HG03097 (cell line): ENCODE measurements around the gene AMZ1.
A peak's percentile ranks its signal among the peaks of the same experiment; 100 is the strongest.
"Not testable (repeated sequence)": the region's sequence is repeated elsewhere in the genome, so short reads cannot be mapped to it uniquely, and the experiment has no call there.

Experiments
- ATAC-seq: cut with Tn5 transposase; IDR thresholded peaks from one replicate; pipeline ENCODE4 v1.9.1; 2021; ENCODE audit not compliant: unreplicated experiment, low FRiP score

The AMZ1 gene

DNA sequence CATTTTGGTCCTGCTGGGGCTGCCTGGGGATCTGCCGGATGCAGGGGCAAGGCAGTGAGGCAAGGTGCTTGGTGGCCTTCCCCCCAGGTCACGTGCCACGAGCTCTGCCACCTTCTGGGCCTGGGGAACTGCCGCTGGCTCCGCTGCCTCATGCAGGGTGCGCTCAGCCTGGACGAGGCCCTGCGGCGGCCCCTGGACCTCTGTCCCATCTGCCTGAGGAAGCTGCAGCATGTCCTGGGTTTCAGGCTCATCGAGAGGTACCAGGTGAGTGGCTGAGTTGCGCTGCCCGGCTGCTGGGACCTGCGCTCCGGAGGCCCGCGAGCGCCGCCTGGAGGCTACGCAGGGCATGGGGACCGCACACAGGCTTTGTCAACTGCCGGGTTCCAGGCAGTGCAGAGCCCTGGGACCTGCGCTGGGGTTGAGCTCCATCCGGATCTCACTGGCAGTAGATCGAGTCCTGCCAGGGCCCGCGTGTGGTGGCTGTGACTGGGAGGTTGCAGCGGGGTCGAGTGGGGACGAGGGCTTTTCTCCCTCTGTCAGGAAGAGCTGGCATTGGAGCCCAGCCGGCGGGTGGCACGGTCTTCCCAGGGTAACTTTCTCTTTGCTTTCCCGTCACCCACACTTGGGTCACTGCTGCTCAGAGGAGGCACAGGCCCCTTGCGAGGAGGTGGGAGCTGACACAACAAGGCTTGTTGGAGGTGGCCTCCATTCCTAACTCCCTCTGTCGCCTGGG is 21.7 kb downstream of the AMZ1 start:
- ATAC-seq: peak; percentile 65

- ATAC-seq: no peak
Measured at GRCh38 chr7:2710286-2710655, 22.3 kb downstream of the AMZ1 start.

DNA sequence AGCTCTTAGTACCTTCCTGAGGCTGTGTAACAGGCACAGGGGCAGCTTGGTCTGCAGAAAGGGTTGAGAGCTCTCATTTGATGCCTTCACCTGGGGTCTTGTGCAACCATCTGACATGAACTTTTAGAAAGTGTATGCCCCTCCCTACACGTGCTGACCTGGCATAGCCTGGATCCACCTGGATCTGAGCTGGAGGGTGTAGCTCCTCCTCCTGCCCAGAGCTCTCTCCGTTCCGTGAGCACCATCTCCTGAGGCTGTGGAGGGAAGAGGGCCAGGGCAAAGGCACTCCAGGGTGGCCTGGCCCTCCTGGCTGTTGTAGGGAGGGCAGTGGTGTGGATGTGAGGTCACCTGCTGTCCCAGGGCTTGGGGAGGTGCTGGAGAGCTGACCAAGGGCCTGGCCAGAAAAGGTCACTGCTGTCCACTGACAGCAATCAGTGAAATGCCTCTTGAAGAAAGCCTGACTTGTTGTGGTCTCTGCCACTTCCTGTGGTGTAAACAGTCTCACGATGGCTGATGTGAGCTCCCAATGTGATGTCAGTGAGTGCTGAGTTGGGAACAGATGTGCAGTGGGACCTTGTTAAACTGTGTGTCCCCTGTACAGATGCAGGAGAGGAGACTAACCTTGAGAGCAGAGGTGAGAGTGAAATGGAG is 23.0 kb downstream of the AMZ1 start:
- no peak for ATAC-seq

- ATAC-seq: no peak
Measured at GRCh38 chr7:2711895-2712675, 24.1 kb downstream of the AMZ1 start.

GRCh38 chr7:2713370-2713769 is 25.4 kb downstream of the AMZ1 start:
- ATAC-seq: no peak

GRCh38 chr7:2713978-2714377 is 26.0 kb downstream of the AMZ1 start:
- ATAC-seq: no peak

DNA sequence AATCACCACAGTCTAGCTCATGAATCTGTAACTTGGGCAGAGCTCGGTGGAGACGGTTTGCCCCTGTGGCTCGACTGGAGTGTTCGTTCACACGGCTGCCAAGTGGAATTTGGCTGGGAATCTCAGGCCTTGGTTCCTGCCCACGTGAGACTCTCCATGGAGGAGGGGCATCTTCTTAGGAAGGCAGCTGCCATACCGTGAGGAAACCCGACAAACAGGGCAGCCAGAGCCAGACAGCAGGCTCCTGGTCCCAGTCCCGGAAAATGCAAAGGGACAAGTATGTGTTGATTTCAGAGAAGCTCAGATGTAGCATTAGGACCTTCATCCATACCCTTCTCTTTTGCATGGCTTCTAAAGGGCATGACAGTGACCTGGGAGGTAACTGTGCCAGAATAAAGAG is 26.6 kb downstream of the AMZ1 start:
- ATAC-seq: no peak

GRCh38 chr7:2715341-2716231 is 27.6 kb downstream of the AMZ1 start:
- ATAC-seq: no peak

- ATAC-seq: no peak
Measured at GRCh38 chr7:2716488-2716887, 28.5 kb downstream of the AMZ1 start.

DNA sequence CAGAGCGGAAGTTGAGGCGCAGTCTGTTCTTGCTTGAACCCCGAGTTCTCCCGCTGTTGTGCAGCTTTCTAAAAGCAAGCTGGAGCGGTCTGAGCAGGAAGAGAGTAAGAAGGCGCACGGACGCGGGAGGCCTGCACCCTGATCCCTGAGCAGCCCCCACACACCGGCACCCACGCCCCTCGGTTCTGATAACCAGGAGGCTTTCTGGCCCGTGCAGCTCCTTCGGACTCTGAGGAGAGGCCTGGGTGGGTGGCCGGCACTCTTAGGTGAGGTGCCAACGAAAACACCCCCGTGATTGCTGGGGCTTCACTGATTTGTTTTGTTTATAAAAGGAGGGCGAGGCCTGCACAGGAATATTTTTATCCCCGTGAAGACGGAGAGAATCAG is 28.9 kb downstream of the AMZ1 start:
- no peak for ATAC-seq

DNA sequence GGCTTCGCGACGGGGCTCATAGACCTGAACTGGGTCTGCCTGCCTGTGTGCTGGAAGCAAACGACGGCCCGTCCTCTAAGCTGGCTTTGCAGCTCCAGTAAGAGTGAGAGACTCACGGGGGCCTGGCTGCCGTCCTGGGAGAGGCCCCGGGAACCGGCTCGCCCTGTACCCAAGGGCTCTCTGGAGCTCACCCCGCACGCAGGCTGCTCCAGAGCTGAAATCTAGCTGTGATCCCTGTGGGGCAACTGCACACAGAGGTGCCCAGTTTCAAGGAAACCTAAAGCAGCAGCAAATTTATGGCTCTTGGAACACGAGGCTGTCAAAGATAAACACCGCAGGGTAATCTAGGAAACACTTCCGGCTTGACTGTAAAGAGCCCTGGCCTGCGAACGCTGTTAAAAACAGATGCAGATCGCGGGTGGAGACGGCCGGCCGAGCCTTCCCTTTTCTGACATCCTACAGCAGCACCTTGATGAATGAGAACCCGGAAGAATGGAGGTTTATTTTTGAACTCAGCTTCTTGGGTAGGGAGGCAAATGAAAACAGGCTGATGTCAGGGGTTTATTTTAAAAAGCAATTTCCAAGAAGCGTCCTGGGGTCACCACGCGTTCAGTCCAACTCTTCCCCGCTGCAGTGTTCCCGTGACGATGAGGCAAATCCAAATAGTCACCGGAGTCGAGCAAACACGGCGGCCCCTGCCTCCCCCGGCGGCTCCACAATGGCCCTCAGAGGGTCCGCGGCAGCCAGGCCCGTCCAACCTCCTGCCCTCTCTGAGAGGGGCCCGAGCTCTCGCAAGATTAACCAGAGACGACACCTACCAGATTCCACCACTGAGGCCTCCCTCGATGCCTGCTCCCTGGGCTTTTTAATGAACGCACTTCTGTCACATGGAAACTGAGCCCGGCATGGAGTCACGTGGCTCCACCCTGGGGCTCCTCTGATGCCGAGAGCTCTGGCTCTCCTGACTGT is 29.6 kb downstream of the AMZ1 start:
- no peak for ATAC-seq

DNA sequence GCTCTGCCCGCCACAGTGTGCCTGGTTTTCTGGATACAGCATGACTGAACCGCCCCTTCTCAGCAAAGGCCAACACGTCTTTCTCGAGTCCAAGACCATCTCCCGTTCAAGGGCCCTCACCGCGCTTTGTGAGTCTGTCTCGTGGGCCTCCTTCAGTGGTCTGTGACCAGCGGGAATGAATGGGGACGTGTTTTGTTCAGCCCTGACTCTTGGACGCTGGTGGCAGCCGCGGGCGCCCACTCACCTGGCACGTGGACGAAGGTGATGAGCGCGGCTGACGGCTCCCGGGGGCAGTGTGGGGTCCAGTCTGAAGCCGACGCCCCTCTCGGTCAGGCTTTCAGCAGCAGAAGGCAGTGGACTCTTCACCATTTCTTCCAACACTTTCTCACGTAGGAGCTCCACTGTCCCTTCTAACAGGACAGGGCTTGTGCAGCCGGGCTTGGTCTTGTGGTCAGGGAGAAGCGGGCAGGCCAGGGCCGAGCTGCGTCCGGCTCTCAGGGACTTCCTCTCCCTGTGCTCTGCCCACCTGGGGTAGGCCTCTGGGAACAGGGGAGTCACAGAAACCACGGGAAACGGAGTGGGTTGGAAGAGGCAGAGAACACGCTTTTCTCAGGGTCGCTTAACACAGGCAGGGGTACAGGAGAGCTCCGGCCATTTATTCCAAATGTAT is 30.4 kb downstream of the AMZ1 start:
- ATAC-seq: no peak

- no peak for ATAC-seq
Measured at GRCh38 chr7:2719007-2719406, 31.0 kb downstream of the AMZ1 start.

- no peak for ATAC-seq
Measured at GRCh38 chr7:2720024-2720423, 32.0 kb downstream of the AMZ1 start.

- no peak for ATAC-seq
Measured at GRCh38 chr7:2721842-2722241, 33.8 kb downstream of the AMZ1 start.

DNA sequence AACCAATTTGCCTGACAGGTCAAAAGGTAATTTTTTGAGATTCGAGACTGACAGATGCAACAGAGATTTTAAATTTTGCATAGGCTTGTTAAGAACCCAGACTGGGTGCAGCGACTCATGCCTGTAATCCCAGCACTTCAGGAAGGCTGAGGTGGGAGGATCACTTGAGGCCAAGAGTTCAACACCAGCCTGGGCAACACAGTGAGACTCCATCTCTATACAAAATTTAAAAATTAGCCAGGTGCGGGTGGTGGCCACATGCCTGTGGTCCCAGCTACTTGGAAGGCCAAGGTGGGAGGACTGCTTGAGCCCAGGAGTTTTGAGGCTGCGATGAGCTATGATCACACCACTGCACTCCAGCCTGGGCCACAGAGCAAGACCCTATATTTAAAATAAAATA is 34.6 kb downstream of the AMZ1 start:
- no peak for ATAC-seq

- no peak for ATAC-seq
Measured at GRCh38 chr7:2723138-2723850, 35.3 kb downstream of the AMZ1 start.

DNA sequence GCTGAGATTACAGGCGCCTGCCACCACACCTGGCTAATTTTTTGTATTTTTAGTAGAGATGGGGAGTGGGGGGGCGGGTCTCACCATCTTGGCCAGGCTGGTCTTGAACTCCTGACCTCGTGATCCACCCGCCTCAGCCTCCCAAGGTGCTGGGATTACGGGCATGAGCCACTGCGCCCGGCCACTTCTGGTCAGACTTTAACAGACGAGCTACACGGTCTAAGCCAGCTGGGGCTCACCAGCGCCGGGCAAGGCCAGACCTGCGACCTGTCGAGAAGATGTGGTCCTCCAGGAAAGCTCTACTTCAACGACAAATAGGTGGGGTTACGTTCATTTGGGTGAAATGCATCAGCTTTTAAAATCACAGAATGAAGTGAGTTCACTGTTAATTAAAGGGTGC is 36.0 kb downstream of the AMZ1 start:
- not testable (repeated sequence) for ATAC-seq
